Neural progenitor cell (in vitro differentiated cells): Measurements from ENCODE around the gene OR2A14. TPM values are rescaled to one million over a fixed set of nuclear protein-coding genes. Genes with fewer than 3 reads are reported as not detected.

ENCODE experiments used
- DNase-seq: peaks from one replicate; pipeline ENCODE4 v3.0.0-alpha.2; 2016; ENCODE audit warnings: low spot score
- H2AFZ ChIP-seq: fragments of 200-600 bp; sonication (generic); replicated peaks from 2 replicates; pipeline ENCODE4 v1.6.1; 2016; ENCODE audit warnings: antibody characterized with exemption
- H3F3A ChIP-seq: fragments of 200-600 bp; sonication (generic); 2 replicates; pipeline ENCODE4 v1.6.1; 2016; ENCODE audit warnings: antibody characterized with exemption, low read depth
- H3K27ac ChIP-seq: fragments of 200-600 bp; sonication (generic); 2 replicates; pipeline ENCODE4 v1.5.1; 2016; ENCODE audit warnings: mild to moderate bottlenecking
- H3K27me3 ChIP-seq: fragments of 200-600 bp; sonication (generic); 2 replicates; pipeline ENCODE4 v1.6.1; 2016; ENCODE audit warnings: mild to moderate bottlenecking, moderate library complexity
- H3K36me3 ChIP-seq: fragments of 200-600 bp; sonication (generic); 2 replicates; pipeline ENCODE4 v1.5.1; 2016
- H3K4me1 ChIP-seq: fragments of 200-600 bp; sonication (generic); 2 replicates; pipeline ENCODE4 v1.6.1; 2016; ENCODE audit warnings: mixed run types
- H3K4me2 ChIP-seq: fragments of 200-600 bp; sonication (generic); 2 replicates; pipeline ENCODE4 v1.6.1; 2016
- H3K4me3 ChIP-seq: fragments of 200-600 bp; sonication (generic); 2 replicates; pipeline ENCODE4 v1.5.1; 2016
- H3K79me2 ChIP-seq: fragments of 200-600 bp; sonication (generic); 2 replicates; pipeline ENCODE4 v1.6.1; 2016; ENCODE audit warnings: low read depth
- H3K9ac ChIP-seq: fragments of 200-600 bp; sonication (generic); 2 replicates; pipeline ENCODE4 v1.6.1; 2016
- H3K9me3 ChIP-seq: fragments of 200-600 bp; sonication (generic); 2 replicates; pipeline ENCODE4 v1.5.1; 2016; ENCODE audit warnings: low read depth
- H4K20me1 ChIP-seq: fragments of 200-600 bp; sonication (generic); 2 replicates; pipeline ENCODE4 v1.6.1; 2016; ENCODE audit warnings: low read depth
- H3K27ac Mint-ChIP-seq: 3 replicates; pipeline ENCODE4 v1.8.0; 2021; ENCODE audit warnings: mixed read lengths
- H3K27me3 Mint-ChIP-seq: 2 replicates; pipeline ENCODE4 v1.8.0; 2022; ENCODE audit warnings: low read depth, mild to moderate bottlenecking, inconsistent platforms, moderate library complexity, mixed read lengths; ENCODE audit not compliant: insufficient read depth
- H3K36me3 Mint-ChIP-seq: 3 replicates; pipeline ENCODE4 v1.8.0; 2021; ENCODE audit warnings: mixed read lengths
- H3K4me1 Mint-ChIP-seq: 3 replicates; pipeline ENCODE4 v1.8.0; 2021; ENCODE audit warnings: mixed read lengths
- H3K4me3 Mint-ChIP-seq: 3 replicates; pipeline ENCODE4 v1.8.0; 2021; ENCODE audit warnings: mild to moderate bottlenecking, moderate library complexity, mixed read lengths
- H3K9me3 Mint-ChIP-seq: 3 replicates; pipeline ENCODE4 v1.8.0; 2020; ENCODE audit warnings: mixed read lengths
- EZH2 ChIP-seq: fragments of 200-600 bp; sonication (generic); IDR thresholded peaks from 2 replicates; pipeline ENCODE4 v1.6.1; 2017; ENCODE audit warnings: antibody characterized with exemption, mild to moderate bottlenecking, moderate library complexity
- EZH2phosphoT487 ChIP-seq: fragments of 200-600 bp; sonication (generic); IDR thresholded peaks from 2 replicates; pipeline ENCODE4 v1.6.1; 2017; ENCODE audit warnings: antibody characterized with exemption
- total RNA-seq: library from RNA; depleted of rRNA; stranded (reverse); fragments of >200 nt; gene quantifications from 2 replicates; pipeline ENCODE4 v1.2.3, GENCODE V29; 2015; ENCODE audit warnings: low replicate concordance
- TF ChIP-seq, protein P1 (sequence below): fragments of 200-600 bp; sonication (generic); IDR thresholded peaks from 2 replicates; pipeline ENCODE4 v1.5.1; 2017; ENCODE audit warnings: antibody characterized with exemption, mild to moderate bottlenecking

The OR2A14 gene
- total RNA-seq, 1 donor from 2014 or later, result not detected

DNA sequence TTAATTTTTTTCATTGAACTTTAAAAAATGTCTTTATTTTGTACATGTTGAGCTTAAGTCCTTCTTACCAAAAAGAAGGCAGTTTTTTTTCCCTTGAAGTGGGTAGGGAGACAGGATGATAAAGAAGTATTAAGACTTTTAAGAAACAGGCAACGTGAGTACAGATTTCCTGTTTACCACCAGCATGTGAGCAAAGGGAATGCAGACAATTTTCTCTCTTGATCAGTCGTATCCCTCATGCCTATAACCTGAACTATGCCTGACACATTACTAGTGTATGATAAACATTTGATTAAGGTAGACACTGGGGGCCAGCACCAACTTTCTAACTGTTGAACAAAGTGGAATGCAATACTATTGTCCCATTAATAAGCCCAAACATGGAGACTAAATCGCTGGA is 22.4 kb upstream of the OR2A14 start:
- no peaks in the 10 kb centered on the region for H3K4me1 Mint-ChIP-seq
- no peak overlapping the region for H3K27ac ChIP-seq
- no peaks in the 10 kb centered on the region for H3K36me3 ChIP-seq
- H3K4me3 Mint-ChIP-seq, result no peak overlapping the region
- no peak overlapping the region for H2AFZ ChIP-seq
- no peak for DNase-seq
- no peaks in the 10 kb centered on the region for H3K36me3 Mint-ChIP-seq
- no peaks in the 10 kb centered on the region for H3K27me3 ChIP-seq
- H3K4me2 ChIP-seq, result no peak overlapping the region
- H3K4me3 ChIP-seq, result no peak overlapping the region
- no peaks in the 10 kb centered on the region for H4K20me1 ChIP-seq
- no peak for TF ChIP-seq EZH2phosphoT487
- TF ChIP-seq, protein P1, sequence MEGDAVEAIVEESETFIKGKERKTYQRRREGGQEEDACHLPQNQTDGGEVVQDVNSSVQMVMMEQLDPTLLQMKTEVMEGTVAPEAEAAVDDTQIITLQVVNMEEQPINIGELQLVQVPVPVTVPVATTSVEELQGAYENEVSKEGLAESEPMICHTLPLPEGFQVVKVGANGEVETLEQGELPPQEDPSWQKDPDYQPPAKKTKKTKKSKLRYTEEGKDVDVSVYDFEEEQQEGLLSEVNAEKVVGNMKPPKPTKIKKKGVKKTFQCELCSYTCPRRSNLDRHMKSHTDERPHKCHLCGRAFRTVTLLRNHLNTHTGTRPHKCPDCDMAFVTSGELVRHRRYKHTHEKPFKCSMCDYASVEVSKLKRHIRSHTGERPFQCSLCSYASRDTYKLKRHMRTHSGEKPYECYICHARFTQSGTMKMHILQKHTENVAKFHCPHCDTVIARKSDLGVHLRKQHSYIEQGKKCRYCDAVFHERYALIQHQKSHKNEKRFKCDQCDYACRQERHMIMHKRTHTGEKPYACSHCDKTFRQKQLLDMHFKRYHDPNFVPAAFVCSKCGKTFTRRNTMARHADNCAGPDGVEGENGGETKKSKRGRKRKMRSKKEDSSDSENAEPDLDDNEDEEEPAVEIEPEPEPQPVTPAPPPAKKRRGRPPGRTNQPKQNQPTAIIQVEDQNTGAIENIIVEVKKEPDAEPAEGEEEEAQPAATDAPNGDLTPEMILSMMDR, result no peak
- TF ChIP-seq EZH2, result no peak
- H3K9me3 Mint-ChIP-seq, result no peaks in the 10 kb centered on the region
- H3K4me1 ChIP-seq, result no peaks in the 10 kb centered on the region
- H3K79me2 ChIP-seq, result no peaks in the 10 kb centered on the region
- H3K9me3 ChIP-seq, result no peaks in the 10 kb centered on the region
- no peaks in the 10 kb centered on the region for H3K27me3 Mint-ChIP-seq
- H3F3A ChIP-seq, result no peaks in the 10 kb centered on the region
- no peak overlapping the region for H3K27ac Mint-ChIP-seq
- no peak overlapping the region for H3K9ac ChIP-seq

DNA sequence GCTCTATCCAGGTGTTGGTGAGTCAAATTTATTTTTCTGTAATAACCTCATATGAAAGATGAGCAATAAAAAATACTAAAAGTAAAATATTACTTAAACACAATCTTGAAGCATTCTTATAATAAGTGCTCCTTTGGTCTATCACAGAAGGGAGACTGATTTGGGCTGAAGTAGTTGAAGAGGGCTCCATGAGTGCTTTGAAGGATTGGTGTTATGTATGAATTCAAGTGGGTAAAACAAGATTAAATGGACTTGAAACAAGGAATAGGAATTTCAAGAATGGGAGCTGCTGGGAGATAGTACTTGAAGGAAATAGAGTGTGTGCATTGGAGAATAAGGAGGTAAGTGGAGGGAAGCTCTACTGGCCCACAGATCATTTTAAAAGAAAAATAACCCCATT is 20.9 kb upstream of the OR2A14 start:
- no peaks in the 10 kb centered on the region for H3K27me3 Mint-ChIP-seq
- no peaks in the 10 kb centered on the region for H3K36me3 Mint-ChIP-seq
- no peaks in the 10 kb centered on the region for H3K9me3 Mint-ChIP-seq
- Histone ChIP-seq H3K27ac (no peak overlapping the region), H3K27me3 (no peaks in the 10 kb centered on the region), H3K79me2 (no peaks in the 10 kb centered on the region), H3K9ac (no peak overlapping the region), H3K4me1 (no peaks in the 10 kb centered on the region), H3K9me3 (no peaks in the 10 kb centered on the region), H4K20me1 (no peaks in the 10 kb centered on the region), H3F3A (no peaks in the 10 kb centered on the region), H2AFZ (no peak overlapping the region), H3K36me3 (no peaks in the 10 kb centered on the region), H3K4me3 (no peak overlapping the region), H3K4me2 (no peak overlapping the region)
- no peak overlapping the region for H3K4me3 Mint-ChIP-seq
- no peak for DNase-seq
- no peak overlapping the region for H3K27ac Mint-ChIP-seq
- H3K4me1 Mint-ChIP-seq, result no peaks in the 10 kb centered on the region
- no peak for TF ChIP-seq EZH2phosphoT487
- TF ChIP-seq, protein P1, result no peak
- TF ChIP-seq EZH2, result no peak

DNA sequence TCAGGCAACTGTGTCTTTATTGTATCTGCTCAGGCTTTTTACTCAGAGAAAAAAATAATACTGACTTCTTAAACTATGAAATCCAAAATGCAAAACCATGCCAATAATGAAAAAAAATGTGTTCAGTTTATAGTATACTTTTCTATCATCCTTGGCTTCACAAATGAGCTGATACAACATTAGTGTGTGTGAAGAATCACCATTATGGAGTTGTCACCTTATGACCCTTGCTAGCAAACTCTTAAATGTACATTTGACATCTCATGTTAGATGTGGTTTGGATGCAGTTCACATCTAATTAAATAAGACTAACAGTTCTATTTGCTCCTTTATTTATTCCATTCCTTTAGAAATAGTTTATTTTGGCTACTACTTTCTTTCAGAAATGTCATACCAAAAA is 17.8 kb upstream of the OR2A14 start:
- TF ChIP-seq EZH2phosphoT487, result no peak
- no peak for TF ChIP-seq EZH2
- Histone ChIP-seq H3K36me3 (no peaks in the 10 kb centered on the region), H3K79me2 (no peaks in the 10 kb centered on the region), H3K4me3 (no peak overlapping the region), H3K9ac (no peak overlapping the region), H3K4me1 (no peaks in the 10 kb centered on the region), H3K27me3 (no peaks in the 10 kb centered on the region), H4K20me1 (no peaks in the 10 kb centered on the region), H3K9me3 (no peaks in the 10 kb centered on the region), H3K4me2 (no peak overlapping the region), H2AFZ (no peak overlapping the region), H3K27ac (no peak overlapping the region), H3F3A (no peaks in the 10 kb centered on the region)
- DNase-seq, result no peak
- Mint-ChIP-seq H3K27me3 (peaks cover 2% of the 10 kb centered on the region), H3K36me3 (no peaks in the 10 kb centered on the region), H3K9me3 (no peaks in the 10 kb centered on the region), H3K4me3 (no peak overlapping the region), H3K4me1 (no peaks in the 10 kb centered on the region), H3K27ac (no peak overlapping the region)

DNA sequence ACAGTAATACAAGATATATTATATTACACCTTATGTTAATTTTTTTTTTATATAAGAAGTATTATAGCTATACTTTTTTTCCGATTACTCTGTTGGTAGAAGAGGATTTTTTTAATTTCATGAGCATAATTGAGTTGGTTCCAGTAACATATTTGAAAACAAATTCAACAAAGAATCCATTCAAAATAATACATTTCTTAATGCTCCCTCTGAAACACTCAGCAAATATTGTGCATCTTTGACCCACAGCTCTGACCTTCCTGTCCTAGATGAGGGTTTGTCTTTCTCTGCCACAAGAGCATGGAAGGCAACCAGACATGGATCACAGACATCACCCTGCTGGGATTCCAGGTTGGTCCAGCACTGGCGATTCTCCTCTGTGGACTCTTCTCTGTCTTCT is 13.7 kb upstream of the OR2A14 start, which contains the start of gene OR2A2:
OR2A2 (plus strand) TSS at position 301 of the 400 bp plus-strand sequence; CDS start at position 301, 0 bp downstream.
- no peak within 1 kb of the TSS for H3K4me3 ChIP-seq
- Mint-ChIP-seq H3K4me3 (no peak within 1 kb of the TSS), H3K27ac (no peak within 1 kb of the TSS), H3K27me3 (peaks cover 2% of the 10 kb centered on the region), H3K9me3 (no peaks in the 10 kb centered on the region), H3K4me1 (no peaks in the 10 kb centered on the region), H3K36me3 (no peaks in the 10 kb centered on the region)
- H3K79me2 ChIP-seq, result no peaks in the 10 kb centered on the region
- H3K4me1 ChIP-seq, result no peaks in the 10 kb centered on the region
- H3K4me2 ChIP-seq, result no peak within 1 kb of the TSS
- no peaks in the 10 kb centered on the region for H4K20me1 ChIP-seq
- H3K9me3 ChIP-seq, result no peaks in the 10 kb centered on the region
- no peaks in the 10 kb centered on the region for H3K36me3 ChIP-seq
- TF ChIP-seq, protein P1, result no peak
- TF ChIP-seq EZH2phosphoT487, result no peak
- TF ChIP-seq EZH2, result no peak
- no peaks in the 10 kb centered on the region for H3F3A ChIP-seq
- no peak within 1 kb of the TSS for H2AFZ ChIP-seq
- no peak within 1 kb of the TSS for H3K9ac ChIP-seq
- H3K27me3 ChIP-seq, result no peaks in the 10 kb centered on the region
- no peak for DNase-seq
- H3K27ac ChIP-seq, result no peak within 1 kb of the TSS
